Cardiac muscle cell (in vitro differentiated cells and primary cell): ENCODE data around the gene RPL37A. TPM values are rescaled to one million over a fixed set of nuclear protein-coding genes. Genes with fewer than 3 reads are reported as not detected.
A peak's percentile ranks its signal among the peaks of the same experiment; 100 is the strongest.

Experiments
- DNase-seq, 2 donors: peaks; one replicate each; pipeline versions ENCODE4 v3.0.0 to v3.0.0-alpha.2; 2010 to 2017; ENCODE audit warnings: low read depth in 1 of 2, low spot score in 1 of 2
- H3K27ac ChIP-seq: fragments of 200-600 bp; sonication (generic); 2 replicates; pipeline ENCODE4 v1.5.1; 2016
- H3K27me3 ChIP-seq: fragments of 200-600 bp; sonication (generic); 2 replicates; pipeline ENCODE4 v1.6.0; 2016; ENCODE audit warnings: control low read depth
- H3K36me3 ChIP-seq: fragments of 200-600 bp; sonication (generic); 2 replicates; pipeline ENCODE4 v1.5.1; 2016; ENCODE audit warnings: control low read depth
- H3K4me1 ChIP-seq: fragments of 200-600 bp; sonication (generic); 2 replicates; pipeline ENCODE4 v1.8.1; 2017; ENCODE audit warnings: low read depth, mild to moderate bottlenecking, mixed run types
- H3K4me3 ChIP-seq: fragments of 200-600 bp; sonication (generic); 2 replicates; pipeline ENCODE4 v1.5.1; 2016; ENCODE audit warnings: mild to moderate bottlenecking
- H3K9me3 ChIP-seq: fragments of 200-600 bp; sonication (generic); 2 replicates; pipeline ENCODE4 v1.5.1; 2017; ENCODE audit warnings: low read depth, mild to moderate bottlenecking, control low read depth
- CTCF ChIP-seq: IDR thresholded peaks from 2 replicates; pipeline ENCODE4 v1.5.1; 2012; ENCODE audit warnings: low read depth, mild to moderate bottlenecking, low read length
- polyA plus RNA-seq: library from polyadenylated mRNA; unstranded; fragments of >200 nt; fragmentation: Nextera tagmentation; extraction: Ambion mirVana; gene quantifications from 2 replicates; pipeline ENCODE4 v1.2.1, GENCODE V29; 2016
- total RNA-seq: library from RNA; depleted of rRNA; stranded (reverse); fragments of >200 nt; gene quantifications from 2 replicates; pipeline ENCODE4 v1.2.3, GENCODE V29; 2016

The RPL37A gene
- total and polyA plus RNA-seq, 2 experiments from 2014 or later: 685 to 1,245 TPM

GRCh38 chr2:216497382-216498069, 1.1 kb upstream of the RPL37A start:
- Histone ChIP-seq H3K36me3 (peaks cover 31% of the 10 kb centered on the region), H3K27me3 (peaks cover 3% of the 10 kb centered on the region), H3K9me3 (no peaks in the 10 kb centered on the region), H3K4me1 (peaks cover 17% of the 10 kb centered on the region), H3K27ac (peak overlapping the region; percentile 96), H3K4me3 (peak overlapping the region; percentile 99)
- TF ChIP-seq CTCF: no peak
- DNase-seq: no peak

GRCh38 chr2:216498070-216498378, 620 bp upstream of the RPL37A start:
- Histone ChIP-seq H3K9me3 (no peaks in the 10 kb centered on the region), H3K27ac (peak overlapping the region; percentile 96), H3K27me3 (peaks cover 3% of the 10 kb centered on the region), H3K4me3 (peak overlapping the region; percentile 99), H3K4me1 (peaks cover 17% of the 10 kb centered on the region), H3K36me3 (peaks cover 31% of the 10 kb centered on the region)
- no peak for TF ChIP-seq CTCF
- DNase-seq: peak in 1 of 2 donors; percentile 15

- Histone ChIP-seq H3K36me3 (peaks cover 34% of the 10 kb centered on the region), H3K4me3 (peak overlapping the region; percentile 99), H3K9me3 (no peaks in the 10 kb centered on the region), H3K4me1 (peaks cover 21% of the 10 kb centered on the region), H3K27me3 (peaks cover 3% of the 10 kb centered on the region), H3K27ac (peak overlapping the region; percentile 96)
- peak in 1 of 2 donors; percentile 24 for DNase-seq
- no peak for TF ChIP-seq CTCF
Measured at GRCh38 chr2:216499641-216500218, 1.1 kb downstream of the RPL37A start.

- peaks cover 34% of the 10 kb centered on the region for H3K36me3 ChIP-seq
- H3K4me1 ChIP-seq: peaks cover 21% of the 10 kb centered on the region
- no peak for TF ChIP-seq CTCF
- H3K4me3 ChIP-seq: peak overlapping the region; percentile 99
- H3K27ac ChIP-seq: peak overlapping the region; percentile 96
- H3K9me3 ChIP-seq: no peaks in the 10 kb centered on the region
- DNase-seq: no peak
- H3K27me3 ChIP-seq: peaks cover 3% of the 10 kb centered on the region
Measured at GRCh38 chr2:216500572-216500971, 1.9 kb downstream of the RPL37A start.

- no peaks in the 10 kb centered on the region for H3K9me3 ChIP-seq
- peaks cover 3% of the 10 kb centered on the region for H3K27me3 ChIP-seq
- peaks cover 37% of the 10 kb centered on the region for H3K36me3 ChIP-seq
- no peak for DNase-seq
- peak overlapping the region; percentile 1 for H3K27ac ChIP-seq
- no peak overlapping the region for H3K4me3 ChIP-seq
- no peak for TF ChIP-seq CTCF
- peaks cover 21% of the 10 kb centered on the region for H3K4me1 ChIP-seq
Measured at GRCh38 chr2:216501854-216502253, 3.2 kb downstream of the RPL37A start.
